GM12872 (cell line): ENCODE measurements around the gene HDLBP.

Source experiments
- CTCF ChIP-seq: IDR thresholded peaks from 3 replicates; pipeline ENCODE4 v1.5.1; 2011; ENCODE audit warnings: low read depth, mild to moderate bottlenecking, low read length, moderate library complexity; ENCODE audit not compliant: insufficient read depth

HDLBP gene

GRCh38 chr2:241183221-241183620 lies 132.3 kb downstream of the HDLBP start:
- no peak for TF ChIP-seq CTCF

GRCh38 chr2:241182531-241183133 lies 132.8 kb downstream of the HDLBP start:
- TF ChIP-seq CTCF = no peak

- TF ChIP-seq CTCF = no peak
Observed at GRCh38 chr2:241182126-241182525, 133.3 kb downstream of the HDLBP start.

GRCh38 chr2:241180495-241180894 lies 135.0 kb downstream of the HDLBP start:
- TF ChIP-seq CTCF = no peak

- TF ChIP-seq CTCF = no peak
Observed at GRCh38 chr2:241179899-241180298, 135.6 kb downstream of the HDLBP start.

GRCh38 chr2:241178961-241179360 lies 136.5 kb downstream of the HDLBP start:
- TF ChIP-seq CTCF = no peak

GRCh38 chr2:241177526-241178334 lies 137.7 kb downstream of the HDLBP start:
- no peak for TF ChIP-seq CTCF
